Measurements from ENCODE around the gene MED9. TPM values are rescaled to one million over a fixed set of nuclear protein-coding genes. Genes with fewer than 3 reads are reported as not detected.
A peak's percentile ranks its signal among the peaks of the same experiment; 100 is the strongest.

The MED9 gene
- total and polyA plus RNA-seq, 2 of the 4 experiments (the other 2 are of a cell fraction) = 6.1 to 10.1 TPM

DNA sequence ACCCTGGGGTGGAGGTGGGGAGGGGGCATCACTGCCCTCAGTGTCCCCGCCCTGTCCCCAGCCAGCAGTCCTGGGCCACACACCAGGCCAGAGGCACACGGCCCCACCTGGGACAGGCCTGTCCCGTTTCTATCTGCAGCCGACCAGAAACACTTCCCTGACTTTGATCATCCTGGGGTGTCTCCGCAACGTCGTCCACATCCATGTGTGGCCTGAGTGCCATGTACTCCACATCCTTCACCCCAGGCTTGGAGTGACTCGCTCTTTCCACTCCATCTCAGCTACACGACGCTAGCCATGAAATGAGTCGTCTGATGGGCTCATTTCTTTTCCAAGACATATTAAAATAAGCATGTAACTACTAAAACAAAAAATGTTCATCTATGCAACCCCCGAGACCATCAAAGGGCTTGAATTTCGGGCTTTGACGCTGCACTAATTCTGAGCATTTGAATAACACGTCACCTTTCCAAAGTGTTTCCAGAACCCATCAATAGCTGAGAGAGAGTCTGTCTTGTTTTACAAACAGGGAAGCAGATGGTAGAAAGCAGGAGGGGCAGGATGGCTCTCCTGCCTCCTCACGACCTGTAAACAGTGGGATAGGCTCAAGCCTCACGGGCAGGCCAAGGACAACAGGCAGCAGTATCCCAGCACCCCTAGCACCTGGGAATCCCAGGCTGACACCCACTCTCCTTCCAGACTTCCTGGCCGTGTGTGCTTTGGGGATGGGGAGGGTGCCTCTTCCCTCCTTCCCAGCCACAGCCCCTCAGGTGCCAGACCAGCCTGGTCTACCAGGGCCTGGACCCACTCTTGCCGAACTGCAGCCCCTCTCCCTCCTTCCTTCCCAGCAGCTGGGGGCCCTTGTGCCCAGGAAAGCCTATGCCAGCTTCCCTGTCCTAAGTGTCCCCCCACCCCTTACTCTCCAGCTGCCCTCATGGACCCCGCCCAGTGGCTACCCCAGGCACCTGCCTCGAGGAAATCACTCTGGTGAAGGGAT is 39.4 kb downstream of the MED9 start:
- TF ChIP-seq MAFK (IDR thresholded peaks at IDR 0.05; ENCODE audit: low read depth, low read length) = no peak
- TF ChIP-seq CHD1 (IDR thresholded peaks at IDR 0.05; ENCODE audit: low read depth, low read length) = no peak
- TF ChIP-seq FOS (IDR thresholded peaks at IDR 0.05; ENCODE audit: low read depth, low read length) = peak; percentile 43; the same call in 1 of the 2 replicates
- TF ChIP-seq BHLHE40 (IDR thresholded peaks at IDR 0.05; ENCODE audit: low read depth, low read length) = 0 out of 2 replicates have a peak, but pooled peaks have one; percentile 16
- CTCF ChIA-PET = interaction anchor here (0.8 kb wide), 1 partner anchor 19 kb away, joined by 3 read pairs; no protein-coding TSS in a partner anchor
- dilution Hi-C loops (cut with HindIII; ENCODE audit: low sequenced_read_pairs, unreplicated experiment) = no loop called here

More for the DNA sequence above, 39.4 kb downstream of the MED9 start:
- Histone ChIP-seq H2AK9ac (replicated peaks; ENCODE audit: low read depth, low read length, poor library complexity) (no peak overlapping the region), H3K27ac (ENCODE audit: insufficient read depth, low read length) (no peak overlapping the region), H2BK15ac (ENCODE audit: low read depth, low read length) (no peak overlapping the region), H4K8ac (ENCODE audit: low read depth in 2 of 2, low read length in 2 of 2) (no peak overlapping the region), H3K56ac (ENCODE audit: extremely low read depth, insufficient read depth, low read length) (no peak overlapping the region), H3K9me1 (ENCODE audit: insufficient read depth, low read length) (peaks cover 4% of the 10 kb centered on the region; the same call in 1 of the 2 replicates), H3K14ac (replicated peaks; ENCODE audit: low read depth, low read length) (no peak overlapping the region), H3K27me3 (ENCODE audit: control insufficient read depth, insufficient read depth, low read length) (peaks cover 2% of the 10 kb centered on the region; the same call in 1 of the 2 replicates), H3K4me2 (ENCODE audit: low read depth, low read length) (no peak overlapping the region), H4K5ac (ENCODE audit: low read depth, low read length) (no peak overlapping the region), H3K23ac (ENCODE audit: low read depth, low read length) (no peak overlapping the region), H3K36me3 (ENCODE audit: control insufficient read depth, insufficient read depth, low read length) (no peaks in the 10 kb centered on the region), H3K9ac (ENCODE audit: low read depth, low read length) (no peak overlapping the region), H2AFZ (replicated peaks; ENCODE audit: low read length, poor library complexity) (peak overlapping the region; percentile 9), H3K79me1 (ENCODE audit: low read depth in 1 of 2, low read length in 2 of 2) (no peaks in the 10 kb centered on the region), H2BK20ac (ENCODE audit: low read depth, low read length) (no peak overlapping the region), H3K4me1 (ENCODE audit: control insufficient read depth, insufficient read depth, low read length) (peaks cover 12% of the 10 kb centered on the region), H4K91ac (ENCODE audit: insufficient read depth, low read depth, low read length) (no peak overlapping the region), H4K20me1 (ENCODE audit: insufficient read depth, low read length) (peaks cover 27% of the 10 kb centered on the region), H2BK120ac (ENCODE audit: low read depth, low read length) (no peak overlapping the region), H2AK5ac (ENCODE audit: low read depth, low read length) (no peak overlapping the region), H3K4me3 (ENCODE audit: insufficient read depth, low read depth, low read length) (no peak overlapping the region), H2BK5ac (ENCODE audit: low read depth, low read length, poor library complexity, severe bottlenecking) (no peak overlapping the region), H3K9me3 (ENCODE audit: control insufficient read depth, insufficient read depth, low read length) (no peaks in the 10 kb centered on the region), H3K18ac (ENCODE audit: low read depth, low read length) (no peak overlapping the region), H3K4ac (ENCODE audit: low read depth, low read length) (no peak overlapping the region)
- in situ Hi-C loops (cut with MboI; ENCODE audit: low sequenced_read_pairs) = no loop called here
- WGBS, 2 experiments (ENCODE audit: extremely low coverage in 2 of 2, insufficient read length in 1 of 2) = 50% methylated on average over 6 of the region's 21 CpGs; no CpG with 5 or more reads in 1 of the 2 experiments
- DNase-seq = peak; percentile 68
- no peak for ATAC-seq (ENCODE audit: low read depth)
- POLR2A ChIA-PET (ENCODE audit: unreplicated experiment) = no interaction called here
- BruUV-seq (replicated peaks) = no TSS peak
- intact Hi-C loops (cut with micrococcal nuclease) = no loop called here
